BLaER1 treated with 17β-estradiol and CSF1 and Interleukin-3, amounts not matched to agents 10 nM and 100 nM (cell line): Measurements from ENCODE around the gene EIF5AL1.
A peak's percentile ranks its signal among the peaks of the same experiment; 100 is the strongest.
"Not testable (repeated sequence)": the region's sequence is repeated elsewhere in the genome, so short reads cannot be mapped to it uniquely, and the experiment has no call there.

Experiments
- H3K27ac ChIP-seq, 11 experiments: shearing (Covaris generic); formaldehyde crosslinking; 2 replicates each; pipeline ENCODE4 v1.8.1; 2022
- H3K27me3 ChIP-seq, 11 experiments: shearing (Covaris generic); formaldehyde crosslinking; 2 replicates each; pipeline ENCODE4 v1.8.1; 2022
- H3K36me3 ChIP-seq, 11 experiments: shearing (Covaris generic); formaldehyde crosslinking; 2 replicates each; pipeline ENCODE4 v1.8.1; 2022
- H3K4me1 ChIP-seq, 10 experiments: shearing (Covaris generic); formaldehyde crosslinking; 2 replicates each; pipeline ENCODE4 v1.8.1; 2022
- H3K4me2 ChIP-seq, 11 experiments: shearing (Covaris generic); formaldehyde crosslinking; 2 replicates each; pipeline ENCODE4 v1.8.1; 2022
- H3K4me3 ChIP-seq, 10 experiments: shearing (Covaris generic); formaldehyde crosslinking; 2 replicates each; pipeline ENCODE4 v1.8.1; 2022
- H3K9ac ChIP-seq, 11 experiments: shearing (Covaris generic); formaldehyde crosslinking; 2 replicates each; pipeline ENCODE4 v1.8.1; 2022
- H3K9me3 ChIP-seq, 11 experiments: shearing (Covaris generic); formaldehyde crosslinking; replicated peaks in 1 of 11; 2 replicates each; pipeline ENCODE4 v1.8.1; 2022
- H4K20me1 ChIP-seq, 11 experiments: shearing (Covaris generic); formaldehyde crosslinking; 2 replicates each; pipeline ENCODE4 v1.8.1; 2022
- Cebpa-rat ChIP-seq, 11 experiments: shearing (Covaris generic); IDR thresholded peaks; 2 replicates each; pipeline ENCODE4 v1.8.1; 2022

EIF5AL1 gene

GRCh38 chr10:79511891-79512583 is at the start of gene EIF5AL1:
TSS of gene EIF5AL1 (plus strand) at chr10:79512533. CDS start at chr10:79512650, 117 bp downstream.
- not testable (repeated sequence) for H3K4me3 ChIP-seq, H3K27ac ChIP-seq, H4K20me1 ChIP-seq, H3K9me3 ChIP-seq, H3K27me3 ChIP-seq, H3K4me2 ChIP-seq, H3K9ac ChIP-seq, H3K36me3 ChIP-seq
- H3K4me1 ChIP-seq, result peaks cover 0 to 17% (median under 1%) of the 10 kb centered on the region in 10 experiments; a peak in 9 of 20 replicates

DNA sequence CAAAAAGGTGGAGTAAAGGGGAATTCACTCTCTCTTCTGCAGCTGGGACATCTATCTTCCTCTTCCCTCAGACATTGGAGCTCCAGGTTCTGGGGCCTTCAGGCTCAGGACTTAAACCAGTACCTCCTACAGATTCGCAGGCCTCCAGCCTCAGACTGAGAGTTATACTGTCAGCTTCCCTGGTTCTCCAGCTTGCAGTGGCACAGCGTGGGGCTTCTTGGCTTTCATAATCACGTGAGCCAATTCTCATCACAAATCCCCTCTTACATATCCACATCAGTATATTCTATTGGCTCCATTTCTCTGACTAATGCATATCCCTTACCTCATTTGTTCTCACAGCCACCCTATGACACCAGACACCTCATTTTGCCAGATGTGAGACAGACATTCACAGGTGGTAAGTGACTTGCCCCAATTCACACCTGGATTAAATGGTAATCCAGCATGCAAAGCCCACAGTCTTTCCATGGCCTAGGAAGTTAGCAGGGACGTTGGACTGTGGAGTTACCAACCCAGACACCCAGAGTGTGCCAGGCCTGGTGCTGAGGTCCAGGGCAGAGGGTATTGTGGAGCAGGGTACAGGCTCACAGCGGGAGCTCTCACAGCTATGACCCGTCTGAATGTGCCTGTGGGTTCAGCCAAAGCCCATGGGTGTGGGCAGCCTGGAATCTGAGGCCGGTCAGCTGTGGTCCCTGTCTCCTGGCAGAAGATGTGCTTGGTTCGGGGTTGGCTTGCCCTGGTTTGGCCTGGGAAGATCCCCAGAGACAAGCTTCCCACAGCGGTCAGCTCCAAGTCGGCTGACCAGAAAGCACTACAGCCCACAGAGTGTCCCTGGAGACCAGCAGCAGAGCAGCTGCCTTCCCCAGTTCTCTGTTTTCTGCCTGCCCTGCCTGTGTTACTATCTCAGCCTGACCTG is 48.5 kb upstream of the EIF5AL1 start:
- Histone ChIP-seq H3K9ac (peak overlapping the region in 4 of 11 experiments; percentile 16 to 37 (median 18); a peak in 4 of 22 replicates), H3K9me3 (no peaks in the 10 kb centered on the region), H3K4me3 (0 out of 20 replicates have a peak overlapping the region, but pooled peaks of 1 of the 10 experiments have one; percentile 5), H3K27ac (peak overlapping the region in 1 of 11 experiments; percentile 14; a peak in 1 of 22 replicates), H4K20me1 (no peaks in the 10 kb centered on the region), H3K36me3 (no peaks in the 10 kb centered on the region), H3K4me1 (peaks cover 34 to 49% (median 44%) of the 10 kb centered on the region in 10 experiments), H3K27me3 (no peaks in the 10 kb centered on the region), H3K4me2 (peak overlapping the region; percentile 41 to 88 (median 79))
- TF ChIP-seq Cebpa-rat (IDR thresholded peaks at IDR 0.05), result no peak

DNA sequence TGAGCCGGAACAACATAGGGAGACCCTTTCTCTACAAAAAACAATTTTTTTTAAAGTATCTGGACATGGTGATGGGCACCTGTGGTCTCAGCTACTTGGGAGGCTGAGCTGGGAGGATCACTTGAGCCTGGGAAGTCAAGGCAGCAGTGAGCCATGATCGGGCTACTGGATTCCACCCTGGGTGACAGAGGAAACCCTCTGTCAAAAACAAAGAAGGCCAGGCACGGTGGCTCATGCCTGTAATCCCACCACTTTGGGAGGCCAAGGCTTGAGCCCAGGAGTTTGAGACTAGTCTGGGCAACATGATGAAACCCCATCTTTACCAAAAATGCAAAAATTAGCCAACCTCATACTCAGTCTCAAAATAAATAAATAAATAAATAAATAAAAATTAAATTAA is 47.0 kb upstream of the EIF5AL1 start:
- Histone ChIP-seq H3K4me2 (peak overlapping the region in 8 of 11 experiments; percentile 25 to 88 (median 77); a peak in 12 of 22 replicates), H3K4me3 (no peak overlapping the region), H3K27ac (no peak overlapping the region), H3K4me1 (peaks cover 35 to 62% (median 49%) of the 10 kb centered on the region in 10 experiments), H3K27me3 (no peaks in the 10 kb centered on the region), H3K9me3 (no peaks in the 10 kb centered on the region), H4K20me1 (no peaks in the 10 kb centered on the region), H3K36me3 (no peaks in the 10 kb centered on the region), H3K9ac (no peak overlapping the region)
- no peak for TF ChIP-seq Cebpa-rat (IDR thresholded peaks at IDR 0.05)

DNA sequence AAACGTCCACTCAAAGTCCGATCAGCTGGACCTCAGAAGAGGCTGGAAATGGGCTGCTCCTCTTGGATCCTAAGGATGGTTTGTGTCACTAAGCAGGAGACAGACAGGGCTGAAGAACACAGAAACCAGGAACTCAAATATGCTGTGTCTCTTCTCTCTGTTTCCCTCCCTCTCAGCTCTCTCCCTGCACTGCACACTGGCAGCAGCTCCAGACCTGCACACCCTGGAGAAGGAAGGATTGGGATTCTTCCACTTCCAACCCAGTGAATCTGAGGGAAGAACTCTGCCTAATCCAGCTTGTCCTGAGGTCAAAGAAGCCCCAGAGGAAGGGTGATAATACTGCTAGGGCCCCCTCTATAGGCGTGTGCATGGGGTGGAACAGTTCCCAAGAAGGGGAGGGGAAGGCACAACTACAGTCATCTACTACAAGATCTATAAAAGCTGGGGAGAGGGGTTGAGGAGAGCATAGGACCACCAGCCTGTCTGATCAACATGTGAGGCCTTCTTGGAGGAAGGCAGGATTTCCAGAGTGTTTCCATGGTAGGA is 44.2 kb upstream of the EIF5AL1 start:
- Histone ChIP-seq H3K9ac (peak overlapping the region in 3 of 11 experiments; percentile 6 to 70 (median 20); a peak in 4 of 22 replicates), H4K20me1 (no peaks in the 10 kb centered on the region), H3K4me3 (no peak overlapping the region), H3K27me3 (no peaks in the 10 kb centered on the region), H3K36me3 (no peaks in the 10 kb centered on the region), H3K4me2 (peak overlapping the region; percentile 0 to 92 (median 47); a peak in 16 of 22 replicates), H3K9me3 (no peaks in the 10 kb centered on the region), H3K4me1 (peaks cover 44 to 81% (median 61%) of the 10 kb centered on the region in 10 experiments), H3K27ac (peak overlapping the region in 10 of 11 experiments; percentile 0 to 73 (median 46); a peak in 16 of 22 replicates)
- TF ChIP-seq Cebpa-rat (IDR thresholded peaks at IDR 0.05), result no peak

- H3K27me3 ChIP-seq, result no peaks in the 10 kb centered on the region
- peak overlapping the region in 6 of 11 experiments; percentile 40 to 92 (median 57); a peak in 8 of 22 replicates for H3K4me2 ChIP-seq
- H3K4me3 ChIP-seq, result no peak overlapping the region
- H3K27ac ChIP-seq, result peak overlapping the region in 3 of 11 experiments; percentile 2 to 70 (median 21); a peak in 4 of 22 replicates
- no peaks in the 10 kb centered on the region for H4K20me1 ChIP-seq
- H3K9me3 ChIP-seq, result no peaks in the 10 kb centered on the region
- H3K36me3 ChIP-seq, result no peaks in the 10 kb centered on the region
- TF ChIP-seq Cebpa-rat (IDR thresholded peaks at IDR 0.05), result no peak
- H3K9ac ChIP-seq, result no peak overlapping the region; a peak in 1 of 22 replicates
- H3K4me1 ChIP-seq, result peaks cover 47 to 84% (median 64%) of the 10 kb centered on the region in 10 experiments
Measured at GRCh38 chr10:79468841-79469585, 43.3 kb upstream of the EIF5AL1 start.

DNA sequence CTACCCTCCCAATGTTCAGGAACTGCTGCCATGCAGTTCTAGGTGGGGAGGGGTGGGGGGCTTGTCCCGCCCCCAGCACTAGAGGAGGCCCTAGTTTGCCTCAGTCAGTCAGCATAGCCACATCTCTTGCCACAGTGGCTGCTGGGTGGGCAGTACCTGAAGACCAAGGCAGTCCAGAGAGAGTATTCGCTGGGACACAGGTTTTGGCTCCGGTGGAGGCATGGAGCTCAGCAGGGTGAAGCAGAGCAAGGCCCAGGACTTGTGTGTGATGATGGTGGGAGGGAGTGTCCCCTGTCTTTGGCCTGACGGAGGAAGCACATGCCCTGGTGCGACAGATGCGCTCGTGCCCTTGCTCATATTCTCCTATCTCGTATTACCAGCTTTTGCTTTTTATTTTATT is 42.2 kb upstream of the EIF5AL1 start:
- no peak overlapping the region for H3K4me2 ChIP-seq
- no peaks in the 10 kb centered on the region for H3K27me3 ChIP-seq
- 0 out of 22 replicates have a peak overlapping the region, but pooled peaks of 1 of the 11 experiments have one; percentile 26 for H3K27ac ChIP-seq

GRCh38 chr10:79471776-79472175 is 40.6 kb upstream of the EIF5AL1 start:
- no peak for TF ChIP-seq Cebpa-rat (IDR thresholded peaks at IDR 0.05)
- Histone ChIP-seq H3K9ac (no peak overlapping the region), H3K4me2 (peak overlapping the region in 5 of 11 experiments; percentile 67 to 90 (median 88); a peak in 5 of 22 replicates), H4K20me1 (no peaks in the 10 kb centered on the region), H3K4me1 (peaks cover 34 to 68% (median 50%) of the 10 kb centered on the region in 10 experiments), H3K4me3 (no peak overlapping the region), H3K9me3 (no peaks in the 10 kb centered on the region), H3K27me3 (no peaks in the 10 kb centered on the region), H3K27ac (peak overlapping the region in 4 of 11 experiments; percentile 75 to 89 (median 86); a peak in 5 of 22 replicates), H3K36me3 (no peaks in the 10 kb centered on the region)

More for the DNA sequence above, 42.2 kb upstream of the EIF5AL1 start:
- no peaks in the 10 kb centered on the region for H4K20me1 ChIP-seq
- TF ChIP-seq Cebpa-rat (IDR thresholded peaks at IDR 0.05), result no peak
- no peaks in the 10 kb centered on the region for H3K9me3 ChIP-seq
- no peak overlapping the region for H3K9ac ChIP-seq
- no peak overlapping the region for H3K4me3 ChIP-seq
- peaks cover 38 to 79% (median 57%) of the 10 kb centered on the region in 10 experiments for H3K4me1 ChIP-seq
- H3K36me3 ChIP-seq, result no peaks in the 10 kb centered on the region

- Histone ChIP-seq H3K4me3 (no peak overlapping the region), H3K9ac (peak overlapping the region in 4 of 11 experiments; percentile 54 to 78 (median 74); a peak in 3 of 22 replicates), H4K20me1 (no peaks in the 10 kb centered on the region), H3K4me1 (peaks cover 30 to 61% (median 44%) of the 10 kb centered on the region in 10 experiments), H3K27ac (peak overlapping the region in 8 of 11 experiments; percentile 68 to 89 (median 82); a peak in 16 of 22 replicates), H3K4me2 (peak overlapping the region; percentile 35 to 90 (median 80); a peak in 20 of 22 replicates), H3K36me3 (no peaks in the 10 kb centered on the region), H3K27me3 (no peaks in the 10 kb centered on the region), H3K9me3 (no peaks in the 10 kb centered on the region)
- TF ChIP-seq Cebpa-rat (IDR thresholded peaks at IDR 0.05), result no peak
Measured at GRCh38 chr10:79472449-79472848, 39.9 kb upstream of the EIF5AL1 start.
